GM21381 (cell line): ENCODE data around the gene MPO.

Source experiments
- ATAC-seq: cut with Tn5 transposase; IDR thresholded peaks from one replicate; pipeline ENCODE4 v1.9.1; 2021; ENCODE audit warnings: mild to moderate bottlenecking, moderate library complexity; ENCODE audit not compliant: unreplicated experiment

The MPO gene

GRCh38 chr17:58280480-58281217 is at the start of gene MPO:
MPO (minus strand) TSS chr17:58280935; CDS start chr17:58280758, 177 bp downstream.
- no peak for ATAC-seq

- ATAC-seq, result peak; percentile 17
Observed at GRCh38 chr17:58329810-58330537, 49.2 kb upstream of the MPO start.

GRCh38 chr17:58329035-58329809 is 48.5 kb upstream of the MPO start:
- ATAC-seq, result peak; percentile 39

- ATAC-seq, result peak; percentile 17
Observed at GRCh38 chr17:58328195-58329034, 47.7 kb upstream of the MPO start, which contains the start of gene TSPOAP1. TSPOAP1 (minus strand) TSS chr17:58328795; CDS start chr17:58327920, 875 bp downstream.

- ATAC-seq, result no peak
Observed at GRCh38 chr17:58327363-58328194, 46.8 kb upstream of the MPO start.

GRCh38 chr17:58326609-58327362 is 46.1 kb upstream of the MPO start:
- ATAC-seq, result no peak

GRCh38 chr17:58325976-58326468 is 45.3 kb upstream of the MPO start:
- no peak for ATAC-seq

- ATAC-seq, result no peak
Observed at GRCh38 chr17:58325289-58325726, 44.6 kb upstream of the MPO start.

- no peak for ATAC-seq
Observed at GRCh38 chr17:58324409-58325288, 43.9 kb upstream of the MPO start.

- ATAC-seq, result no peak
Observed at GRCh38 chr17:58324056-58324408, 43.3 kb upstream of the MPO start.

- no peak for ATAC-seq
Observed at GRCh38 chr17:58323366-58324055, 42.8 kb upstream of the MPO start.

- no peak for ATAC-seq
Observed at GRCh38 chr17:58322581-58323185, 41.9 kb upstream of the MPO start.

GRCh38 chr17:58321571-58322525 is 41.1 kb upstream of the MPO start:
- ATAC-seq, result no peak

GRCh38 chr17:58320570-58321323 is 40.0 kb upstream of the MPO start:
- no peak for ATAC-seq

GRCh38 chr17:58320163-58320558 is 39.4 kb upstream of the MPO start:
- no peak for ATAC-seq
